Smooth muscle cell (in vitro differentiated cells): ENCODE data around the gene TOLLIP. TPM values are rescaled to one million over a fixed set of nuclear protein-coding genes. Genes with fewer than 3 reads are reported as not detected.

Experiments
- DNase-seq: peaks from one replicate; lab custom pipeline; 2025; ENCODE audit not compliant: unreplicated experiment; lab: John Stamatoyannopoulos, UW
- H2AFZ ChIP-seq: fragments of 200-600 bp; sonication (generic); 2 replicates; pipeline ENCODE4 v1.6.0; 2016; ENCODE audit warnings: antibody characterized with exemption, low read depth, mild to moderate bottlenecking
- H3F3A ChIP-seq: fragments of 200-600 bp; sonication (generic); 2 replicates; pipeline ENCODE4 v1.6.0; 2017; ENCODE audit warnings: antibody characterized with exemption, low read depth
- H3K27ac ChIP-seq: fragments of 200-600 bp; sonication (generic); 2 replicates; pipeline ENCODE4 v1.5.1; 2016; ENCODE audit warnings: low read depth, mild to moderate bottlenecking
- H3K27me3 ChIP-seq: fragments of 200-600 bp; sonication (generic); 2 replicates; pipeline ENCODE4 v1.6.1; 2016; ENCODE audit warnings: low read depth, mild to moderate bottlenecking
- H3K36me3 ChIP-seq: fragments of 200-600 bp; sonication (generic); 2 replicates; pipeline ENCODE4 v1.5.1; 2016; ENCODE audit warnings: low read depth
- H3K4me1 ChIP-seq: fragments of 200-600 bp; sonication (generic); 2 replicates; pipeline ENCODE4 v1.5.1; 2016; ENCODE audit warnings: low read depth
- H3K4me2 ChIP-seq: fragments of 200-600 bp; sonication (generic); 2 replicates; pipeline ENCODE4 v1.6.0; 2016; ENCODE audit warnings: mild to moderate bottlenecking
- H3K4me3 ChIP-seq: fragments of 200-600 bp; sonication (generic); 2 replicates; pipeline ENCODE4 v1.5.1; 2016; ENCODE audit warnings: mild to moderate bottlenecking
- H3K79me2 ChIP-seq: fragments of 200-600 bp; sonication (generic); 2 replicates; pipeline ENCODE4 v1.6.0; 2016; ENCODE audit warnings: low read depth, mild to moderate bottlenecking
- H3K9ac ChIP-seq: fragments of 200-600 bp; sonication (generic); 2 replicates; pipeline ENCODE4 v1.6.0; 2016; ENCODE audit warnings: low read depth
- H3K9me3 ChIP-seq: fragments of 200-600 bp; sonication (generic); replicated peaks from 2 replicates; pipeline ENCODE4 v1.5.1; 2016; ENCODE audit warnings: low read depth
- H4K20me1 ChIP-seq: fragments of 200-600 bp; sonication (generic); 2 replicates; pipeline ENCODE4 v1.6.0; 2016; ENCODE audit warnings: low read depth
- WGBS: methylation state at CpG from one replicate; pipeline ENCODE4 v1.1.7; 2016; ENCODE audit warnings: low lambda C conversion rate; 5-methylcytosine and 5-hydroxymethylcytosine counted together
- polyA plus RNA-seq: library from polyadenylated mRNA; unstranded; fragments of >200 nt; fragmentation: Nextera tagmentation; extraction: Ambion mirVana; gene quantifications from 2 replicates; pipeline ENCODE4 v1.2.1, GENCODE V29; 2016
- total RNA-seq: library from RNA; depleted of rRNA; stranded (reverse); fragments of >200 nt; gene quantifications from 2 replicates; pipeline ENCODE4 v1.2.3, GENCODE V29; 2014
- TF ChIP-seq, protein P1 (sequence below): fragments of 200-600 bp; sonication (generic); IDR thresholded peaks from 2 replicates; pipeline ENCODE4 v1.5.1; 2017; ENCODE audit warnings: borderline replicate concordance, mild to moderate bottlenecking, antibody characterized with exemption; ENCODE audit not compliant: insufficient read depth, poor library complexity, severe bottlenecking

The TOLLIP gene
- total and polyA plus RNA-seq, 2 experiments from 2014 or later: 20.3 to 63.0 TPM

DNA sequence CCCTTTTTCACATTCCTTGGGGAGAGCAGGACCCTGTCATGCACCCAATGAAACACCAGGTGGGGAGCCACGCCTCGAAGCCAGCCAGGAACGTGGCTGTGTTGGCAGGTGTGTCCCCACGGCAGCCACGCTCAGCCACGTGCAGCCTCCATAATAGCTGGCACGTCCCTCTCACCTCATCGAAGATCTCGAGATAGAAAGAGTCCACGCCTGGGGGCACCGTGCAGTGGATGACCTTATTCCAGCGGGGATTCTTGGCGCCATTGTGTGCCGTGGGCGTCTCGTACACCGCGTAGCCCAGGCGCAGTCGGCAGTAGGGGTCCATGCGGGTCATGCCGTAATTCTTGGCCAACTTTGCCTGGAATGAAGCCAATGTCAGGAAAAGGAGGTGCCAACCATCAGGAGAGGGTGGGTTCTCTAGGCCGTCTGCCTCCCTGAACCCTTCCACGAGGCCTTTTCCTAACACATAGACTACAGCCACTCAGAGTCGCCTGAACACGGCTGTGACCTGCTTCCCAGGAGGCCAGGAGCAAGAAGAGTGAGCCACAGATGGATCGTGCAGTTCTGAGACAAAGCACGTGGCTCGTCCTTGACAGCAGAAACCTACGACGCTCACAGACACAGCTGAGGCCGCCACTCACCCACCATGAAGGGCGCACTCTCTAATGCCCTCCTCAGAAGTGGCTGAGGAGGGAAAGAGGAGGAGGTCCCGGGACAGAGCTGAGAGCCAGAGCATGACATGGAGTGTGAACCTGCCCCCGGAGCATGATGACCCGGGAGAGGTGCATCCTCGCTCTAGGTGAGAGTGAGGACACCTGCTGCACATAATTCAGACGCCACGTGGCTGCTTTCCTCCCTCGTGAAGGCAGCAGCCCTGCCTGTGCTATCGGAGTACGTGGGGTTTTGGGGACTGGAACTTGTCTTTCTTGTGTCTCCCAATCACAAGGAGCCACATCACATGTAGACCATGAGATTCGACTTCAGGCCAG lies 19.1 kb downstream of the TOLLIP start:
- Histone ChIP-seq H3K9me3 (no peaks in the 10 kb centered on the region), H3K36me3 (no peaks in the 10 kb centered on the region)
- TF ChIP-seq, protein P1, sequence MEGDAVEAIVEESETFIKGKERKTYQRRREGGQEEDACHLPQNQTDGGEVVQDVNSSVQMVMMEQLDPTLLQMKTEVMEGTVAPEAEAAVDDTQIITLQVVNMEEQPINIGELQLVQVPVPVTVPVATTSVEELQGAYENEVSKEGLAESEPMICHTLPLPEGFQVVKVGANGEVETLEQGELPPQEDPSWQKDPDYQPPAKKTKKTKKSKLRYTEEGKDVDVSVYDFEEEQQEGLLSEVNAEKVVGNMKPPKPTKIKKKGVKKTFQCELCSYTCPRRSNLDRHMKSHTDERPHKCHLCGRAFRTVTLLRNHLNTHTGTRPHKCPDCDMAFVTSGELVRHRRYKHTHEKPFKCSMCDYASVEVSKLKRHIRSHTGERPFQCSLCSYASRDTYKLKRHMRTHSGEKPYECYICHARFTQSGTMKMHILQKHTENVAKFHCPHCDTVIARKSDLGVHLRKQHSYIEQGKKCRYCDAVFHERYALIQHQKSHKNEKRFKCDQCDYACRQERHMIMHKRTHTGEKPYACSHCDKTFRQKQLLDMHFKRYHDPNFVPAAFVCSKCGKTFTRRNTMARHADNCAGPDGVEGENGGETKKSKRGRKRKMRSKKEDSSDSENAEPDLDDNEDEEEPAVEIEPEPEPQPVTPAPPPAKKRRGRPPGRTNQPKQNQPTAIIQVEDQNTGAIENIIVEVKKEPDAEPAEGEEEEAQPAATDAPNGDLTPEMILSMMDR: no peak

DNA sequence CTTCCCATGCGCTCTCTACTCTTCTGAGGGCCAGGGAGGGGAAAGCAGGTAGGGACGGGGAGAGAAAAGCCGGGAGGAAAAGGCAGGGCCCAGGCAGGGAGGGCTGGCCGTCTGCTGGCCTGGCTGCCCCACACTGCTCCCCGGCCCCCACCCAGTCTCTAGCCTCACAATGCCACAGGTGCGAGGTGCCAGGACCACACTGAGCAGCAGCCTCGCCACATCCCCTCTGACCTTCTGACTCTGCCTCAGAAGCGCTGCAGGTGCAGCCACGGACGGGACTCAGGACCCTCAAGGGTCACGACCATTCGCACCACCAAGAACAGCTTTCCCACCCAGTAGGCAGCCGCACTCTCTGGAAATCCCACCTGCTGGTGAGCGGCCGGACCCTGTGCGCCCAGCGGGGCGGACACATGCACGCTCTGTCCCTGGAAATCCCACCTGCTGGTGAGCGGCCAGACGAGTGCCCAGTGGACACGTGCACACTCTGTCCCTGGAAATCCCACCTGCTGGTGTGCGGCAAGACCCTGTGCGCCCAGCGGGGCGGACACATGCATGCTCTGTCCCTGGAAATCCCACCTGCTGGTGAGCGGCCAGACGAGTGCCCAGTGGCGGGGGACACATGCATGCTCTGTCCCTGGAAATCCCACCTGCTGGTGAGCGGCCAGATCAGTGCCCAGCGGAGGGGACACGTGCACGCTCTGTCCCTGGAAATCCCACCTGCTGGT lies 20.1 kb downstream of the TOLLIP start:
- Histone ChIP-seq H3K36me3 (no peaks in the 10 kb centered on the region), H3F3A (no peaks in the 10 kb centered on the region), H3K4me2 (no peak overlapping the region), H3K27ac (no peak overlapping the region), H3K4me3 (no peak overlapping the region), H3K79me2 (peaks cover 7% of the 10 kb centered on the region), H3K4me1 (no peaks in the 10 kb centered on the region), H4K20me1 (peaks cover 72% of the 10 kb centered on the region), H3K9me3 (no peaks in the 10 kb centered on the region), H3K9ac (no peak overlapping the region), H2AFZ (no peak overlapping the region), H3K27me3 (no peaks in the 10 kb centered on the region)
- DNase-seq: no peak
- TF ChIP-seq, protein P1: no peak
- WGBS: 97% methylated on average over 33 of the region's 33 CpGs

More for the DNA sequence above, 19.1 kb downstream of the TOLLIP start:
- WGBS: 98% methylated on average over 43 of the region's 43 CpGs
- Histone ChIP-seq H3K4me3 (no peak overlapping the region), H2AFZ (no peak overlapping the region), H3K27me3 (no peaks in the 10 kb centered on the region), H3K4me1 (no peaks in the 10 kb centered on the region), H3F3A (no peaks in the 10 kb centered on the region), H3K4me2 (no peak overlapping the region), H3K79me2 (peaks cover 10% of the 10 kb centered on the region), H3K27ac (no peak overlapping the region), H3K9ac (no peak overlapping the region), H4K20me1 (peaks cover 67% of the 10 kb centered on the region)
- DNase-seq: no peak

DNA sequence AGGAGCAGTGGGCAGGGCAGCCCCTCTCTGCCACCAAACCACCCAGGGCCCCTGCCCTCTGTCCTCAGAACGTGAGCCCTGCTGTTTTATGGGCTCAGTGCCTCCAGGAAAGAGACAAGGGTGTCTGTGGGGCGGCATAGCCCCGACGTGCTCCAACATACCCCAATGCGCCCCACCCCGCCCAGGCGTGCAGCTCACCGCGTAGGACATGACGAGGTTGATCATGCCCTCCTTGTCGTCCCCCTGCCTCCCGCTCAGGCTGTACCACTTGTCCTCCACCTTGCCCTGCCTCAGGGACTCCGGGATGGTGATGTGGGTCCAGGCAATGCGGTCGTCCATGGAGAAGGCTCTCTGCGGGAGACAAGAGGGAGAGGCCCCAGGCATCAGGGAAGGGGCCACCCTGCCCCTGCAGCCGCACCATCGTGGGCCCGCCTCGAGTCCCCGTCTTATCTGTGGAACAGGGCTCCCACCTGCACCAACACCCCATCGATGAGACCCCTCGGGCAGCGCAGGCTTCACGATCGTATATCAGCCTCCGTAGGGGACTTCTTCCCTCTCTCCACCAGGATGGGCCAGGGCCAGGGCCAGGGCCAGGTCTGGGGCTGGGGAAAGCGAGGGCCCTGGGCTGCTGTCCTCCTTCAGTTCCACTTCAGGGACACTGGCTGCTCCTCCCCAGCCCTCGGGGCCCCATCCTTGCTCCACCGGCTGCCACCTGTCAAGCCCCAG lies 20.8 kb downstream of the TOLLIP start:
- DNase-seq: no peak
- TF ChIP-seq, protein P1: no peak
- no peak overlapping the region for H3K9ac ChIP-seq

More for the DNA sequence above, 20.8 kb downstream of the TOLLIP start:
- Histone ChIP-seq H3K4me3 (no peak overlapping the region), H3K79me2 (peaks cover 7% of the 10 kb centered on the region), H3K27ac (no peak overlapping the region), H3K27me3 (no peaks in the 10 kb centered on the region), H4K20me1 (peaks cover 72% of the 10 kb centered on the region), H2AFZ (no peak overlapping the region), H3K4me2 (no peak overlapping the region), H3K4me1 (no peaks in the 10 kb centered on the region), H3K36me3 (no peaks in the 10 kb centered on the region), H3K9me3 (no peaks in the 10 kb centered on the region), H3F3A (no peaks in the 10 kb centered on the region)
- 97% methylated on average over 30 of the region's 30 CpGs for WGBS
